Panc1 (cell line): ENCODE data around the gene RNGTT. TPM values are rescaled to one million over a fixed set of nuclear protein-coding genes. Genes with fewer than 3 reads are reported as not detected.

Source experiments
- ATAC-seq: fragments of 200-7000 bp; cut with Tn5 transposase; 2 replicates; pipeline ENCODE4 v1.9.1; 2020; ENCODE audit warnings: mild to moderate bottlenecking, moderate library complexity
- BruUV-seq: library from RNA; stranded (reverse); fragments of 400-500 nt; replicated peaks from 2 replicates; lab custom pipeline; 2021; lab: Mats Ljungman, UMichigan
- CTCF ChIA-PET: fragments of 300-600 bp; sonication (Branson Sonifier 250); formaldehyde crosslinking; loops from one replicate; lab custom pipeline; 2022; ENCODE audit warnings: antibody characterized with exemption; lab: Charles Lee
- POLR2A ChIA-PET: fragments of 300-600 bp; sonication (Branson Sonifier 250); formaldehyde crosslinking; loops from one replicate; lab custom pipeline; 2022; ENCODE audit warnings: antibody characterized with exemption; lab: Charles Lee
- DNase-seq: peaks from one replicate; pipeline ENCODE4 v3.0.0-alpha.2; 2010; ENCODE audit warnings: low read depth, low spot score
- H3K27ac ChIP-seq: 2 replicates; pipeline ENCODE4 v1.5.1; 2011; ENCODE audit warnings: mild to moderate bottlenecking, low read length, inconsistent platforms
- H3K27me3 ChIP-seq: fragments of 200-500 bp; sonication (Bioruptor generic); 2 replicates; pipeline ENCODE4 v1.6.0; 2014; ENCODE audit warnings: low read length, inconsistent platforms; ENCODE audit not compliant: control insufficient read depth, insufficient read depth
- H3K36me3 ChIP-seq: fragments of 200-500 bp; sonication (Bioruptor generic); 2 replicates; pipeline ENCODE4 v1.5.1; 2014; ENCODE audit warnings: inconsistent platforms, mild to moderate bottlenecking, low read length, moderate library complexity; ENCODE audit not compliant: control insufficient read depth, insufficient read depth
- H3K4me1 ChIP-seq: 2 replicates; pipeline ENCODE4 v1.5.1; 2011; ENCODE audit warnings: inconsistent platforms, mild to moderate bottlenecking, low read length, moderate library complexity; ENCODE audit not compliant: control insufficient read depth, insufficient read depth
- H3K4me3 ChIP-seq, 2 experiments: 2 replicates each; pipeline ENCODE4 v1.5.1; 2011 to 2012; ENCODE audit warnings: low read depth in 2 of 2, low read length in 2 of 2, mild to moderate bottlenecking in 2 of 2, inconsistent platforms in 1 of 2, moderate library complexity in 1 of 2
- H3K9me3 ChIP-seq: fragments of 200-500 bp; sonication (Bioruptor generic); 2 replicates; pipeline ENCODE4 v1.5.1; 2014; ENCODE audit warnings: low read depth, mild to moderate bottlenecking, inconsistent platforms, low read length, moderate library complexity; ENCODE audit not compliant: control insufficient read depth, insufficient read depth
- CTCF ChIP-seq: fragments of 450-650 bp; IDR thresholded peaks from 2 replicates; pipeline ENCODE4 v1.5.1; 2017; ENCODE audit warnings: mild to moderate bottlenecking
- POLR2AphosphoS5 ChIP-seq: IDR thresholded peaks from 2 replicates; pipeline ENCODE4 v1.6.1; 2012; ENCODE audit warnings: mild to moderate bottlenecking, low read depth, low read length, moderate library complexity
- SIN3A ChIP-seq: IDR thresholded peaks from 2 replicates; pipeline ENCODE4 v1.6.1; 2012; ENCODE audit warnings: low read depth, mild to moderate bottlenecking, low read length, moderate library complexity, borderline replicate concordance; ENCODE audit not compliant: insufficient read depth
- TCF7L2 ChIP-seq: IDR thresholded peaks from 2 replicates; pipeline ENCODE4 v1.6.1; 2011; ENCODE audit warnings: mild to moderate bottlenecking, low read depth, low read length, inconsistent platforms
- in situ Hi-C: cut with HindIII; loops from 2 replicates; pipeline ENCODE4 v1.10.0; 2016; ENCODE audit warnings: low sequenced_read_pairs, low pct_unique_long_range_greater_than_20kb
- intact Hi-C: fragments of 100-400 bp; cut with micrococcal nuclease; formaldehyde crosslinking; loops from one replicate; pipeline ENCODE4 v1.10.0; 2022; ENCODE audit not compliant: unreplicated experiment
- total RNA-seq: library from RNA; stranded (reverse); gene quantifications from one replicate; pipeline ENCODE4 v1.2.1, GENCODE V29; 2021; ENCODE audit not compliant: unreplicated experiment
- TF ChIP-seq, protein P1 (sequence below), 2 experiments: IDR thresholded peaks; 2 replicates each; pipeline ENCODE4 v1.6.1; 2011 to 2012; ENCODE audit warnings: low read depth in 2 of 2, control low read depth in 1 of 2, low read length in 1 of 2, mild to moderate bottlenecking in 1 of 2, moderate library complexity in 1 of 2; ENCODE audit not compliant: insufficient read depth in 1 of 2

The RNGTT gene
- total RNA-seq, 1 experiment from 2014 or later: 21.2 TPM

DNA sequence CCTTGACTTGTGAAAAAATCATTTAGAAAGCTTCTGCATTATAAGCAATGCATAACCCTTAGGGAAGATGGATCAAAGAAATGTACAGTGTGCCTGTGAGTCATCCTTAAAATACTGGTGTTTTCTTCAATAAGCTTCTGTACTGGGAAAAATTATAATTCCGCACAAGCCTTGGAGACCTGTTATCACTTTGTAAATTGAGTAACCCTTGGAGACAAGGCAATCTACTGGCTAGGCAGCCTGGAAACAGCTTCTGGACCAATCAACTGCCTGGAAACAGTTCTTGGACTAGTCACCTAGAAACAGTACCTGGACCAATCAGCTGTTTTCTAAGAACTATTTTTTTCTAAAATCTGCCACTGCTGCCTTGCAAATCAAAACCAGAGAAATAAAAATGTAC lies 25.8 kb upstream of the RNGTT start:
- ChIA-PET CTCF (interaction anchor here (0.6 kb wide), 1 partner anchor 86 kb away, joined by 3 read pairs; no protein-coding TSS in a partner anchor), POLR2A (no interaction called here)
- in situ Hi-C loops (no loop called here), intact Hi-C loops (loop anchor here (10.0 kb wide), 2 partner anchors 136 to 376 kb away; no protein-coding TSS in a partner anchor)
- DNase-seq (no peak), ATAC-seq (no peak)
- TF ChIP-seq POLR2AphosphoS5 (no peak), SIN3A (no peak), CTCF (no peak), TCF7L2 (no peak)
- TF ChIP-seq, protein P1, sequence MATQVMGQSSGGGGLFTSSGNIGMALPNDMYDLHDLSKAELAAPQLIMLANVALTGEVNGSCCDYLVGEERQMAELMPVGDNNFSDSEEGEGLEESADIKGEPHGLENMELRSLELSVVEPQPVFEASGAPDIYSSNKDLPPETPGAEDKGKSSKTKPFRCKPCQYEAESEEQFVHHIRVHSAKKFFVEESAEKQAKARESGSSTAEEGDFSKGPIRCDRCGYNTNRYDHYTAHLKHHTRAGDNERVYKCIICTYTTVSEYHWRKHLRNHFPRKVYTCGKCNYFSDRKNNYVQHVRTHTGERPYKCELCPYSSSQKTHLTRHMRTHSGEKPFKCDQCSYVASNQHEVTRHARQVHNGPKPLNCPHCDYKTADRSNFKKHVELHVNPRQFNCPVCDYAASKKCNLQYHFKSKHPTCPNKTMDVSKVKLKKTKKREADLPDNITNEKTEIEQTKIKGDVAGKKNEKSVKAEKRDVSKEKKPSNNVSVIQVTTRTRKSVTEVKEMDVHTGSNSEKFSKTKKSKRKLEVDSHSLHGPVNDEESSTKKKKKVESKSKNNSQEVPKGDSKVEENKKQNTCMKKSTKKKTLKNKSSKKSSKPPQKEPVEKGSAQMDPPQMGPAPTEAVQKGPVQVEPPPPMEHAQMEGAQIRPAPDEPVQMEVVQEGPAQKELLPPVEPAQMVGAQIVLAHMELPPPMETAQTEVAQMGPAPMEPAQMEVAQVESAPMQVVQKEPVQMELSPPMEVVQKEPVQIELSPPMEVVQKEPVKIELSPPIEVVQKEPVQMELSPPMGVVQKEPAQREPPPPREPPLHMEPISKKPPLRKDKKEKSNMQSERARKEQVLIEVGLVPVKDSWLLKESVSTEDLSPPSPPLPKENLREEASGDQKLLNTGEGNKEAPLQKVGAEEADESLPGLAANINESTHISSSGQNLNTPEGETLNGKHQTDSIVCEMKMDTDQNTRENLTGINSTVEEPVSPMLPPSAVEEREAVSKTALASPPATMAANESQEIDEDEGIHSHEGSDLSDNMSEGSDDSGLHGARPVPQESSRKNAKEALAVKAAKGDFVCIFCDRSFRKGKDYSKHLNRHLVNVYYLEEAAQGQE (IDR thresholded peaks at IDR 0.05; ENCODE audit: insufficient read depth in 1 of 2, low read depth in 2 of 2, low read length in 1 of 2): no peak
- H3K27me3 ChIP-seq: no peaks in the 10 kb centered on the region
- no peaks in the 10 kb centered on the region for H3K9me3 ChIP-seq
- no peak overlapping the region for H3K27ac ChIP-seq
- no TSS peak for BruUV-seq
- no peaks in the 10 kb centered on the region for H3K4me1 ChIP-seq
- no peak overlapping the region for H3K4me3 ChIP-seq
- H3K36me3 ChIP-seq: no peaks in the 10 kb centered on the region

GRCh38 chr6:88987922-88988321 lies 24.5 kb upstream of the RNGTT start:
- CTCF ChIA-PET: no interaction called here
- H3K27ac ChIP-seq: no peak overlapping the region
- no peaks in the 10 kb centered on the region for H3K27me3 ChIP-seq
- DNase-seq (no peak), ATAC-seq (no peak)
- H3K36me3 ChIP-seq: no peaks in the 10 kb centered on the region
- no peaks in the 10 kb centered on the region for H3K9me3 ChIP-seq
- POLR2A ChIA-PET: no interaction called here
- no peak overlapping the region for H3K4me3 ChIP-seq
- no TSS peak for BruUV-seq
- in situ Hi-C loops (no loop called here), intact Hi-C loops (loop anchor here (10.0 kb wide), 2 partner anchors 137 to 377 kb away; no protein-coding TSS in a partner anchor)
- TF ChIP-seq POLR2AphosphoS5: no peak
- no peak for TF ChIP-seq TCF7L2
- TF ChIP-seq SIN3A: no peak
- TF ChIP-seq CTCF: no peak
- TF ChIP-seq, protein P1 (IDR thresholded peaks at IDR 0.05; ENCODE audit: insufficient read depth in 1 of 2, low read depth in 2 of 2, low read length in 1 of 2): no peak
- H3K4me1 ChIP-seq: no peaks in the 10 kb centered on the region
